Fibroblast of lung (primary cell): Measurements from ENCODE around the gene XIRP2. TPM values are rescaled to one million over a fixed set of nuclear protein-coding genes. Genes with fewer than 3 reads are reported as not detected.

Experiments
- DNase-seq, 2 donors: peaks; one replicate each; pipeline versions ENCODE4 v3.0.0 to v3.0.0-alpha.2; 2010; ENCODE audit warnings: low read depth in 2 of 2
- H2AFZ ChIP-seq: 2 replicates; pipeline ENCODE4 v1.5.1; 2012; ENCODE audit warnings: low read length, control low read depth, inconsistent platforms
- H3K27ac ChIP-seq: 2 replicates; pipeline ENCODE4 v1.5.1; 2011; ENCODE audit warnings: low read length, control low read depth; ENCODE audit not compliant: insufficient read depth
- H3K27me3 ChIP-seq: 2 replicates; pipeline ENCODE4 v1.5.1; 2011; ENCODE audit warnings: mild to moderate bottlenecking, low read length; ENCODE audit not compliant: control insufficient read depth, insufficient read depth
- H3K36me3 ChIP-seq: 2 replicates; pipeline ENCODE4 v1.5.1; 2011; ENCODE audit warnings: low read length; ENCODE audit not compliant: control insufficient read depth, insufficient read depth
- H3K4me1 ChIP-seq: 2 replicates; pipeline ENCODE4 v1.5.1; 2011; ENCODE audit warnings: low read length; ENCODE audit not compliant: control insufficient read depth, insufficient read depth; ENCODE audit errors: extremely low read depth
- H3K4me2 ChIP-seq: 2 replicates; pipeline ENCODE4 v1.5.1; 2011; ENCODE audit warnings: low read length, control low read depth; ENCODE audit not compliant: insufficient read depth; ENCODE audit errors: extremely low read depth
- H3K4me3 ChIP-seq, 4 experiments: fragments of 200-600 bp in 1 of 4; sonication (generic) in 1 of 4; replicated peaks in 1 of 4; 2 replicates each; pipeline ENCODE4 v1.5.1; 2011 to 2016; ENCODE audit warnings: low read length in 4 of 4, low read depth in 3 of 4, mild to moderate bottlenecking in 3 of 4, control low read depth in 2 of 4, inconsistent platforms in 1 of 4, mixed read lengths in 1 of 4; ENCODE audit not compliant: insufficient read depth in 1 of 4; ENCODE audit errors: control extremely low read depth in 1 of 4
- H3K79me2 ChIP-seq: 2 replicates; pipeline ENCODE4 v1.5.1; 2012; ENCODE audit warnings: mild to moderate bottlenecking, low read length, inconsistent platforms; ENCODE audit not compliant: control insufficient read depth, insufficient read depth
- H3K9ac ChIP-seq: 2 replicates; pipeline ENCODE4 v1.5.1; 2011; ENCODE audit warnings: mild to moderate bottlenecking, low read length, control low read depth; ENCODE audit not compliant: insufficient read depth
- H3K9me3 ChIP-seq: 2 replicates; pipeline ENCODE4 v1.5.1; 2012; ENCODE audit warnings: low read depth, low read length; ENCODE audit not compliant: control insufficient read depth, insufficient read depth
- H4K20me1 ChIP-seq: 2 replicates; pipeline ENCODE4 v1.5.1; 2011; ENCODE audit warnings: low read length; ENCODE audit not compliant: control insufficient read depth, insufficient read depth; ENCODE audit errors: extremely low read depth
- CTCF ChIP-seq, 2 donors: IDR thresholded peaks in 1 of 2; conservative IDR thresholded peaks in 1 of 2; 1 replicate in 1 of 2; 2 replicates in 1 of 2; pipeline ENCODE4 v1.5.1; 2011 to 2012; ENCODE audit warnings: low read length in 2 of 2, control low read depth in 1 of 2, inconsistent platforms in 1 of 2, low read depth in 1 of 2, mild to moderate bottlenecking in 1 of 2
- EZH2 ChIP-seq: IDR thresholded peaks from 2 replicates; pipeline ENCODE4 v1.5.1; 2012; ENCODE audit warnings: low read length, control low read depth, mild to moderate bottlenecking; ENCODE audit errors: missing control alignments
- polyA plus RNA-seq, 2 donors: library from polyadenylated mRNA; depleted of rRNA in 1 of 2; stranded (reverse) in 1 of 2; unstranded in 1 of 2; fragments of >200 nt; gene quantifications; 2 replicates each; pipeline ENCODE4 v1.2.1, GENCODE V29; 2011 to 2012; ENCODE audit warnings: missing spikeins in 1 of 2
- total RNA-seq: library from RNA; depleted of rRNA; stranded (reverse); fragments of >200 nt; gene quantifications from 2 replicates; pipeline ENCODE4 v1.2.1, GENCODE V29; 2014

Gene XIRP2
- total and polyA plus RNA-seq, 2 donors (not counting 1 experiment from before 2014, with no cell fraction given), result 1.1 to 2.0 TPM

- H3K79me2 ChIP-seq, result no peaks in the 10 kb centered on the region
- H3K27me3 ChIP-seq, result no peaks in the 10 kb centered on the region
- peaks cover 6% of the 10 kb centered on the region for H3K4me1 ChIP-seq
- TF ChIP-seq CTCF (conservative IDR thresholded peaks at IDR 0.05 in 1 of 2, IDR thresholded peaks at IDR 0.05 in 1 of 2; ENCODE audit: low read depth in 1 of 2, low read length in 2 of 2), result no peak
- no peak for TF ChIP-seq EZH2
- H3K9ac ChIP-seq, result no peak overlapping the region
- H3K36me3 ChIP-seq, result no peaks in the 10 kb centered on the region
- no peak overlapping the region for H3K27ac ChIP-seq
- H3K4me2 ChIP-seq, result no peak overlapping the region
- no peaks in the 10 kb centered on the region for H4K20me1 ChIP-seq
- DNase-seq, result no peak
- H3K9me3 ChIP-seq, result no peaks in the 10 kb centered on the region
- H2AFZ ChIP-seq, result no peak overlapping the region
- H3K4me3 ChIP-seq, result no peak overlapping the region
These were observed 254.3 kb downstream of the XIRP2 start for GRCh38 chr2:167142554-167142953.

- no peaks in the 10 kb centered on the region for H3K27me3 ChIP-seq
- TF ChIP-seq EZH2 (no peak), CTCF (conservative IDR thresholded peaks at IDR 0.05 in 1 of 2, IDR thresholded peaks at IDR 0.05 in 1 of 2; ENCODE audit: low read depth in 1 of 2, low read length in 2 of 2) (no peak)
- peak; percentile 61 to 75 for DNase-seq
- no peak overlapping the region for H3K4me2 ChIP-seq
- H3K4me3 ChIP-seq, result no peak overlapping the region
- H3K79me2 ChIP-seq, result no peaks in the 10 kb centered on the region
- no peak overlapping the region for H3K27ac ChIP-seq
- H3K9me3 ChIP-seq, result no peaks in the 10 kb centered on the region
- H2AFZ ChIP-seq, result no peak overlapping the region
- H3K9ac ChIP-seq, result no peak overlapping the region
- H3K36me3 ChIP-seq, result no peaks in the 10 kb centered on the region
- peaks cover 6% of the 10 kb centered on the region for H3K4me1 ChIP-seq
- no peaks in the 10 kb centered on the region for H4K20me1 ChIP-seq
These were observed 256.1 kb downstream of the XIRP2 start for GRCh38 chr2:167144179-167144898.

GRCh38 chr2:167147271-167147941, 259.1 kb downstream of the XIRP2 start:
- no peak overlapping the region for H3K9ac ChIP-seq

More at GRCh38 chr2:167147271-167147941, 259.1 kb downstream of the XIRP2 start:
- H3K4me2 ChIP-seq, result no peak overlapping the region
- H3K9me3 ChIP-seq, result no peaks in the 10 kb centered on the region
- peaks cover 2% of the 10 kb centered on the region for H3K4me1 ChIP-seq
- no peak for DNase-seq
- no peaks in the 10 kb centered on the region for H4K20me1 ChIP-seq
- H3K27me3 ChIP-seq, result no peaks in the 10 kb centered on the region
- no peaks in the 10 kb centered on the region for H3K36me3 ChIP-seq
- peak overlapping the region; percentile 4 for H2AFZ ChIP-seq
- TF ChIP-seq EZH2 (no peak), CTCF (conservative IDR thresholded peaks at IDR 0.05 in 1 of 2, IDR thresholded peaks at IDR 0.05 in 1 of 2; ENCODE audit: low read depth in 1 of 2, low read length in 2 of 2) (no peak)
- H3K4me3 ChIP-seq, result no peak overlapping the region
- H3K79me2 ChIP-seq, result no peaks in the 10 kb centered on the region
- no peak overlapping the region for H3K27ac ChIP-seq
